Neutrophil (primary cell): ENCODE measurements around the gene EPM2A.

Experiments used
- H3K27ac ChIP-seq: fragments of 200-600 bp; sonication (generic); 2 replicates; pipeline ENCODE4 v1.5.1; 2016; ENCODE audit warnings: mild to moderate bottlenecking, moderate library complexity
- H3K27me3 ChIP-seq: fragments of 200-600 bp; sonication (generic); 2 replicates; pipeline ENCODE4 v1.6.0; 2016; ENCODE audit warnings: mild to moderate bottlenecking
- H3K36me3 ChIP-seq: fragments of 200-600 bp; sonication (generic); 2 replicates; pipeline ENCODE4 v1.5.1; 2017
- H3K4me1 ChIP-seq, 2 experiments: fragments of 200-600 bp in 1 of 2; sonication (generic) in 1 of 2; 1 replicate in 1 of 2; 2 replicates in 1 of 2; pipeline versions ENCODE4 v1.5.1 to v1.6.1; 2013 to 2016; ENCODE audit warnings: low read depth in 1 of 2, low read length in 1 of 2, mild to moderate bottlenecking in 1 of 2, moderate library complexity in 1 of 2; ENCODE audit not compliant: control insufficient read depth in 1 of 2, insufficient read depth in 1 of 2
- H3K4me3 ChIP-seq, 2 experiments: fragments of 200-600 bp in 1 of 2; sonication (generic) in 1 of 2; 1 replicate in 1 of 2; 2 replicates in 1 of 2; pipeline ENCODE4 v1.5.1; 2013 to 2016; ENCODE audit warnings: low read depth in 1 of 2, low read length in 1 of 2, mild to moderate bottlenecking in 1 of 2, moderate library complexity in 1 of 2
- H3K9me3 ChIP-seq: fragments of 200-600 bp; sonication (generic); 2 replicates; pipeline ENCODE4 v1.5.1; 2016
- TF ChIP-seq, protein P1 (sequence below): fragments of 200-600 bp; sonication (generic); IDR thresholded peaks from 2 replicates; pipeline ENCODE4 v1.5.1; 2016; ENCODE audit warnings: antibody characterized with exemption

EPM2A gene

DNA sequence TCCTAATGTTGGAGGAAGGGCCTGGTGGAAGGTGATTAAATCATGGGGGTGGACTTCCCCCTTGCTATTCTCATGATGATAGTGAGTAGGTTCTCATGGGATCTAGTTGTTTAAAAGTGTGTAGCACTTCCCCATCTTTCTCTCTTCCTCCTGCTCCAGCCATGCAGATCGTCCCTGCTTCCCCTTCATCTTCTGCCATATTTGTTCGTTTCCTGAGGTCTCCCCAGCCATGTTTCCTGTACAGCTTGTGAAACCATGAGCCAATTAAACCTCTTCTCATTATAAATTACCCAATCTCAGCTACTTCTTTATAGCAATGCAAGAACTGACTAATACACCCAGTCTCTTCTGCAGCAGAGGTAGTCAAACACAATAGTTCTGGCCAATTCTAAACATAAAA, 5.4 kb downstream of the EPM2A start:
- Histone ChIP-seq H3K27ac (no peak overlapping the region), H3K9me3 (no peaks in the 10 kb centered on the region), H3K4me1 (peaks cover 14 to 15% of the 10 kb centered on the region in 2 experiments), H3K4me3 (no peak overlapping the region), H3K36me3 (no peaks in the 10 kb centered on the region), H3K27me3 (no peaks in the 10 kb centered on the region)
- TF ChIP-seq, protein P1, sequence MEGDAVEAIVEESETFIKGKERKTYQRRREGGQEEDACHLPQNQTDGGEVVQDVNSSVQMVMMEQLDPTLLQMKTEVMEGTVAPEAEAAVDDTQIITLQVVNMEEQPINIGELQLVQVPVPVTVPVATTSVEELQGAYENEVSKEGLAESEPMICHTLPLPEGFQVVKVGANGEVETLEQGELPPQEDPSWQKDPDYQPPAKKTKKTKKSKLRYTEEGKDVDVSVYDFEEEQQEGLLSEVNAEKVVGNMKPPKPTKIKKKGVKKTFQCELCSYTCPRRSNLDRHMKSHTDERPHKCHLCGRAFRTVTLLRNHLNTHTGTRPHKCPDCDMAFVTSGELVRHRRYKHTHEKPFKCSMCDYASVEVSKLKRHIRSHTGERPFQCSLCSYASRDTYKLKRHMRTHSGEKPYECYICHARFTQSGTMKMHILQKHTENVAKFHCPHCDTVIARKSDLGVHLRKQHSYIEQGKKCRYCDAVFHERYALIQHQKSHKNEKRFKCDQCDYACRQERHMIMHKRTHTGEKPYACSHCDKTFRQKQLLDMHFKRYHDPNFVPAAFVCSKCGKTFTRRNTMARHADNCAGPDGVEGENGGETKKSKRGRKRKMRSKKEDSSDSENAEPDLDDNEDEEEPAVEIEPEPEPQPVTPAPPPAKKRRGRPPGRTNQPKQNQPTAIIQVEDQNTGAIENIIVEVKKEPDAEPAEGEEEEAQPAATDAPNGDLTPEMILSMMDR, result no peak

DNA sequence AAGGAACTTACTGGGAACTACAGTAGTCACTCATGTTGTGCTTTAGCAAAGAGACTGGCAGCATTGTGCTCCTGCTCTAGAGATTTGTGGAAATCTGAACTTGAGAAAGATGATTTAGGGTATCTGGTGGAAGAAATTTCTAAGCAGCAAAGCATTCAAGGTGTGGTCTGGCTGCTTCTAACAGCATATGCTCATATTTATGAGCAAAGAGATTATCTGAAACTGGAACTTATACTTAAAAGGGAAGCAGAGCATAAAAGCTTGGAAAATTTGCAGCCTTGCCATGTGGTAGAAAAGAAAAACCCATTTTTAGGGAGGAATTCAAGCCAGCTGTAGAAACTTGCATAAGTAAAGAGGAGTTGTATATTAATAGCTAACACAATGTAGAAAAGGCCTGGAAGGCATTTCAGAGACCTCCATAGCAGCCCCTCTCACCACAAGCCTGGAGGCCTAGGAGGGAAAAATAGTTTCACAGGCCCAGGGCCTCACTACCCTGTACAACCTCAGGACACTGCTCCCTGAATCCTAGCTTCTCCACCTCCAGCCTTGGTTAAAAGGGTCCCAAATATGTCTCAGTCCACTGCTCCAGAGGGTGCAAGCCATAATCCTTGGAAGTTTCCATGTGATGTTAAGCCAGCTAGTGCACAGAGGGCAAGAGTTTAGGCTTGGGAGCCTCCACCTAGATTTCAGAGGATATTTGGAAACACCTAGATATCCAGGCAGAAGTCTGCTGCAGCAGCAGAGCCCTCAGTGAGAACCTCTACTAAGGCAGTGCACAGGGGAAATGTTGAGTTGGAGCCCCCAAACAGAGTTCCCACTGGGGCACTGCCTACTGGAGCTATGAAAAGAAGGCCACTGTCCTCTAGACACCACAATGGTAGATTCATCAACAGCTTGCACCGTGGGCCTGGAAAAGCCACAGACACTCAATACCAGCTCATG, 6.6 kb downstream of the EPM2A start:
- Histone ChIP-seq H3K4me1 (peaks cover 3% of the 10 kb centered on the region in 2 experiments), H3K4me3 (no peak overlapping the region), H3K27ac (no peak overlapping the region), H3K27me3 (no peaks in the 10 kb centered on the region), H3K9me3 (no peaks in the 10 kb centered on the region), H3K36me3 (no peaks in the 10 kb centered on the region)
- TF ChIP-seq, protein P1, result no peak

DNA sequence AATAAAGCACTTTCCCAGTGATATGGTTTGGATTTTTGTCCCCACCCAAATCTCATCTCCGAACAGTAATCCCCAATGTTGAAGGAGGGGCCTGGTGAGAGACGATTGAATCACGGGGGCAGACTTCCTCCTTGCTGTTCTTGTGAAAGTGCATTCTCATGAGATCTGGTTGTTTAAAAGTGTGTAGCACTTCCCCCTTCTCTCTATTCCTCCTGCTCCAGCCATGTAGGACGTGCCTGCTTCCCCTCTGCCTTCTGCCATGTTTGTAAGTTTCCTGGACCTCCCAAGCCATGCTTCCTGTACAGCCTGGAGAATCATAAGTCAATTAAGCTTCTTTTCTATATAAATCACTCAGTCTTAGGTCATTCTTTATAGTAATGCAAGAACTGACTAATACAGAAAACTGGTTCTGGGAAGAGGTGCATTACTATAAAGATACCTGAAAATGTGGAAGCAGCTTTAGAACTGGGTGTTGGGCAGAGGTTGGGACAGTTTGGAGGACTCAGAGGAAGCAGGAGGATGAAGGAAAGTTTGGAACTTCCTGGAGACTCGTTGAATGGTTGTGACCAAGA, 7.4 kb downstream of the EPM2A start:
- Histone ChIP-seq H3K27me3 (no peaks in the 10 kb centered on the region), H3K9me3 (no peaks in the 10 kb centered on the region), H3K4me1 (no peaks in the 10 kb centered on the region), H3K4me3 (no peak overlapping the region), H3K36me3 (no peaks in the 10 kb centered on the region), H3K27ac (no peak overlapping the region)
- TF ChIP-seq, protein P1, result no peak

DNA sequence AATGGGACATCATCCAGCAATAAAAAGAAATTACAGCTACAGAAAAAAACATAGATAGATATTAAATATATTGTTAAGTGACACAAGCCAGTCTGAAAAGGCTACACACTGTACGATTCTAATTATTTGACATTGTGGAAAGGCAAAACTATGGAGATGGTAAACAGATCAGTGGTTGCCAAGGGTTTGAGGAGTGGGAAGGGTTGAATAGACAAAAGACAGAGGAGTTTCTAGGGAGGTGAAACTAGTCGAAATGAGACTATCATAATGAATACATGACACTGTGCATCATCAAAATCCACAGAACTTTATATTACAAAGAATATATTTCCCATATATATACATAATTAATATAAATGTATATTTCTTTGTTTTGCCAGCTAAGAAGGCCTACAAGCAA, 9.8 kb downstream of the EPM2A start:
- Histone ChIP-seq H3K27ac (no peak overlapping the region), H3K4me1 (no peaks in the 10 kb centered on the region), H3K4me3 (no peak overlapping the region), H3K36me3 (no peaks in the 10 kb centered on the region), H3K9me3 (no peaks in the 10 kb centered on the region), H3K27me3 (no peaks in the 10 kb centered on the region)
- TF ChIP-seq, protein P1, result no peak

DNA sequence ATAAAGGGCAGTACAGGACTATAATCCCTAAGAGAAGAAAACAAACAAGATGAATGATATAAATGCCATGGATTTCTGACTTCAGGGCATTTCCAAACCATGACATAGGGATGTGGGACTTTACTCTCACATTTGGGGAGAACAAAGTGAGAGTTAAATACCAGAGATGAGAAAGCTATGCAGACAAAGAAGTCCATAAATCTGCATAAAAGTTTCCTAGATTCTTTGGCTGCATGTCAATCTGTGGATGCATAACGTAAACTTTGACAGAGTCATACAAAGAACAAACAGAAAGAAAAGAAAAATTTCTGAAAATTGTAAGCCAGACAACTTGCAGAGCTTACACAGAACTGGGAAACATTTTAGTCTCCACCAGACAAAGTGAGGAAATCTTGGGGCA, 11.7 kb downstream of the EPM2A start:
- Histone ChIP-seq H3K9me3 (no peaks in the 10 kb centered on the region), H3K27ac (no peak overlapping the region), H3K4me3 (no peak overlapping the region), H3K27me3 (no peaks in the 10 kb centered on the region), H3K36me3 (no peaks in the 10 kb centered on the region), H3K4me1 (no peaks in the 10 kb centered on the region)
- TF ChIP-seq, protein P1, result no peak
